ENCODE results near the gene IQCK.

GRCh38 chr16:19837331-19837980 is 119.4 kb downstream of the IQCK start:
- no peak for TF ChIP-seq CTCF (IDR thresholded peaks at IDR 0.05)
- no peak for TF ChIP-seq EP300 (IDR thresholded peaks at IDR 0.05)
